Non-pigmented ciliary epithelial cell (primary cell): ENCODE measurements around the gene TARBP1.
A peak's percentile ranks its signal among the peaks of the same experiment; 100 is the strongest.
"Not testable (repeated sequence)": the region's sequence is repeated elsewhere in the genome, so short reads cannot be mapped to it uniquely, and the experiment has no call there.

Experiments used
- DNase-seq: peaks from one replicate; pipeline ENCODE4 v3.0.0-alpha.2; 2010; ENCODE audit warnings: low read depth

Gene TARBP1

GRCh38 chr1:234434706-234435105 lies 44.3 kb downstream of the TARBP1 start:
- no peak for DNase-seq

GRCh38 chr1:234433563-234434285 lies 45.3 kb downstream of the TARBP1 start:
- peak; percentile 46 for DNase-seq

DNA sequence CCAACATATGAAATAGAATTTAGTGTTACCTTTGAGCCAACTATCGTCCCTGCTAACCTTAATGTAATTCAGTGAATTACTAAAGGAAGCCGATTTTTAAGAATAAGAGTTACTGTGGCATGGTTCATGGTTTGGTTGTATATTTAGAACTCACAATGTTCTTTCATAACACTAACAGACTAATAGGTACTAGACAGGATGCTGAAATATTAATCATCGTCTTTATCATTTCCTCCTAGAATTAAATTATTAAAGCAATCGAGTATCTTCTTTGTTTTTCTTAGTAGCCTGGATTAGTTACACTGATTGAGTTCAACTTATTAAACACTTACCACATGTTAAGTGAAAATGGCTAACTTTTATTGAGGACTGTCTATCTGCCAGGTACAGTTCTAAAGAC lies 47.7 kb downstream of the TARBP1 start:
- DNase-seq, result no peak

DNA sequence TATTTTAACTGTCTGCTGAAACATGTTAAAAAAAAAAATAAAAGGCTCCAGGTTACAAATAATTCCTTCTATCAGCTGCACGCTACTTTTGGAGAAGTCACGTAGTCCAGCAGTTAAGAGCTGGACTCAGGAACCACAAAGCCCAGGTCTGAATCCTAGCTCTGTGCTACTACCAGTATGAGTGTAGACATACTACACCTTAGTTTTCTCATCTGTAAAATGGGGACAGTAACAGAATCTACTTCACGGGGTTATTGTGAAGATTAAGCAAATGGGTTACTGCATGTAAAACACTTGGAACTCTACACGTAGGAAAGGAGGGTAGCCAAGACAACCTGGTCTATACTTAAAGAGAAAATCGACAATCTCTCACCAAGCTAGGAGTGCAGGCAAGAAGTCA lies 48.3 kb downstream of the TARBP1 start:
- DNase-seq, result no peak

GRCh38 chr1:234429434-234429806 lies 49.6 kb downstream of the TARBP1 start:
- DNase-seq, result no peak

DNA sequence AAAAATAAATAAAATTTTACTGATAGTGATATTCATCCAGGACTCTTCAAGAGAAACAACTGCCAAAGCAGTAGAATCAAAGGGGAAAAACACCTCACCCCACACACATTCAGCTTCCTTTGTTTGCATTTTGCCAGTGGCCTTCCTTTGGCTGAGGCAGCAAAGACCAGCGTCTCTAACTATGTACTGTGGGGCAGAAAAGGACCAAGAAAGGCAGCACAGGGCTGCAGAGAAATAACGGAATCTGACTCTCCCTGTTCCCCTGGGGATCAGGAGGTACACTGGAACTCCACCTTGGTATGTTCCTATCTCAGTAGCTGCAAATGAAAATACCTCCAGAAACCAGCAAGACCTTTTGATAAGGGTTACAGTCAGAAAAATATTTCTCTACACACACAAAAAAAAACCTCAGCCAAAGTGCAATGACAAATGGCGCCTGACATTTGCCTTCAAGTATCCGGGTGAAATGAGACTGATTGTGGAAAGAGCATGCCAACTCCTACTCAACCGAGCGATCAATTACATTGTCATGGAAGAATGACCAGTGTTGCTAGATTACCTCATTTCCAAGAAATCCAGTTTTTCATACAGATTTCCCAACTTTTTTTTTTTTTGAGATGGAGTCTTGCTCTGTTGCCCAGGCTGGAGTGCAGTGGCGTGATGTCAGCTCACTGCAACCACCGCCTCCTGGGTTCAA lies 50.9 kb downstream of the TARBP1 start:
- DNase-seq, result no peak

DNA sequence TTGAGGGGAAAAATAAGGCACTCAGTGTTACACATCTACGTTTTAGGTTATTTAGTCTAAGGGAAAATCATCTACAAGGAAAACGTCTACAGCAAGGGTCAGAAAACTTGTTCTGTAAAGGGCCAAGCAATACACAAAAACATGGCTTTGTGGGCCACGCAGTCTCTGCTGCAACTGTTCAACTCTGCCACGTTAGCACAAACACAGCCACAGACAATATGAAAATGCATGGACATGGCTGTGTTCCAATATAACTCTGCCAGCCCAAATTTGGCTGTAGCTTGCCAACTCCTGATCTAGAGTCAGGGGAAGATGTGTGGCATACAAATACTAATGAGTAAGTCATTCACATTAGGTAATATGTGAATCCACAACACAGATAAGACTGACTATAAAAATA lies 65.0 kb downstream of the TARBP1 start:
- no peak for DNase-seq

- no peak for DNase-seq
Measured at GRCh38 chr1:234413485-234413884, 65.5 kb downstream of the TARBP1 start.

GRCh38 chr1:234412830-234413229 lies 66.1 kb downstream of the TARBP1 start:
- no peak for DNase-seq

- DNase-seq, result peak; percentile 2
Measured at GRCh38 chr1:234409328-234409727, 69.7 kb downstream of the TARBP1 start.

DNA sequence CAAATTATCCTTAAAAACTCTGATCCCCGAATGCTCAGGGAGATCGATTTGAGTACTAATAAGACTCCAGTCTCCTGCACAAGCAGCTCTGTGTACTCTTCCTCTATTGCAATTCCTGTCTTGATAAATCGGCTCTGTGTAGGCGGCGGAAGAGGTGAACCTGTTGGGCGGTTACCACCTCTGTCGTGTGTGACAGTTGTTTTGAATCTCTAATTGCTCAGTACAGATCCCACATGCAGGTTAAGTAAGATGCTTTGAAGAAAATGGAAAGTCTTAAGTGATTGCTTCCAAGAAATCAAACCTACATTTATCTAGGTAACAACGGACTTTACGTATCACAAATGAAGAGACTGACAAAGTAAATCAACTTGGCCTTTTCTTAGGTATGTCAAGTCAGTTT lies 70.2 kb downstream of the TARBP1 start:
- DNase-seq, result no peak

- no peak for DNase-seq
Measured at GRCh38 chr1:234406871-234407270, 72.1 kb downstream of the TARBP1 start.

DNA sequence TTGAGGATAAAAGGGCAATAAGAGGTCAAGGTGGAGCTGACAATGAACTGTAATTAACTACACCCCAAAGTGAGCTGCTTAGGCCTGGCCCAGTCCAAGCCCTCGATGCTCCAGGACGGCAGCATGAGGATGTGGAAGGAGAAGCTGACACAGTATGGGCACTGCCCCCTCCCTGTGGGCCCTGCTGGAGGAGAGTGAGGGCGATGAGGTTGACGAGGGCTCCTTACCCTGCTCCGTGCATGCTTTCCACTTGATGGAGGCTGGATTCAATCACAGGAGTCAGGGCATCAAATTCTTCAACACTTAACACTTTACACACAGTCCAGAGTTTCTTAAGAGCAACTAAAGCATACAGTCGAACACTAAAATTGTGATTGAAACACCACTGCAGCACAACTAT lies 73.3 kb downstream of the TARBP1 start:
- no peak for DNase-seq

GRCh38 chr1:234402939-234403338 lies 76.0 kb downstream of the TARBP1 start:
- no peak for DNase-seq

GRCh38 chr1:234401658-234402057 lies 77.3 kb downstream of the TARBP1 start:
- no peak for DNase-seq

DNA sequence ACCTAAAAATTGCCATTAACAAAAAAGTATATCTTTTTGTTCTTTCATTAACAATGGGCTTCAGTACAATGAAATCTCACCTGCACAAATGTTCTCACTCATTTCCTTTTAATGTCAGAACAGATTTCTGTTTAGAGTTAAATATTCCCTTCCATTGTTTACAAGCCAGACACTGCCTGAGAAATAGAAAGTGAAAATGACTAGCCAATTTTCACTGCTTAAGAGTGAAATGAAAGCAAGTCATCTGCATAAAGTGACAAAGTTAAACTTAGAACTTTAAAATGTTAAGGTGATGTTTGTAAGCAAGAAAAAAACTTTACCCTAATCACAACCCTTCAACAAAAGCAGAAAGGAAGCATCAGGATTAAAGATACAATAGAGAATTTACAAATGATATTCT lies 78.2 kb downstream of the TARBP1 start:
- DNase-seq, result no peak

DNA sequence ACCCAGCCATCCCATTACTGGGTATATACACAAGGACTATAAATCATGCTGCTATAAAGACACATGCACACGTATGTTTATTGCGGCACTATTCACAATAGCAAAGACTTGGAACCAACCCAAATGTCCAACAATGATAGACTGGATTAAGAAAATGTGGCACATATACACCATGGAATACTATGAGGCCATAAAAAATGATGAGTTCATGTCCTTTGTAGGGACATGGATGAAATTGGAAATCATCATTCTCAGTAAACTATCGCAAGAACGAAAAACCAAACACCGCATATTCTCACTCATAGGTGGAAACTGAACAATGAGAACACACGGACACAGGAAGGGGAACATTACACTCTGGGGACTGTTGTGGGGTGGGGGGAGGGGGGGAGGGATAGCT lies 79.5 kb downstream of the TARBP1 start:
- DNase-seq, result not testable (repeated sequence)

DNA sequence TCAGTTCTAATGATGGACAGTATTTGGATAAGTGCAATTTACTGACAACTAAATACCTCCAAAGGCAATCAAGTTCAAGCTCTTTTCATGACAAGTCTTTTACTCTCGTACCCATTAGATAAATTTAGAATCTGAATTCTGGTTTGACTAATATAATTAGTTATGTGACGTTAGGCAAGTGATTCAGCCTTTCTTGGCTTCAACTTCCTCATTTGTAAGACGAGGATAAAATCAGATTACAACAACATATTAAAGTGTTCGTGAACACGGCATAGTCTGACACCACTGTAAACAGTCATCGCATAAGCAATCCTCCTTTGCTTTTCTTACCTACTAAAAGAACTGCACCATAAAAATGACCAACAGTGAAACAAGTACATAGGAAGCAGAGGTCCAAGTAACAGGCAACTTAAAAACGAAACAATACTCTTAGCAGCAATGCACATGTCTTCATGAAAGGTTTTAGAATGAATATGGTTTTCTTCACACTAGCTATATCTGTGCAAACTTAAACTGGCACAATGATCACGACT lies 80.1 kb downstream of the TARBP1 start:
- peak; percentile 4 for DNase-seq

- no peak for DNase-seq
Measured at GRCh38 chr1:234397732-234398131, 81.2 kb downstream of the TARBP1 start.

- DNase-seq, result no peak
Measured at GRCh38 chr1:234396871-234397270, 82.1 kb downstream of the TARBP1 start.

DNA sequence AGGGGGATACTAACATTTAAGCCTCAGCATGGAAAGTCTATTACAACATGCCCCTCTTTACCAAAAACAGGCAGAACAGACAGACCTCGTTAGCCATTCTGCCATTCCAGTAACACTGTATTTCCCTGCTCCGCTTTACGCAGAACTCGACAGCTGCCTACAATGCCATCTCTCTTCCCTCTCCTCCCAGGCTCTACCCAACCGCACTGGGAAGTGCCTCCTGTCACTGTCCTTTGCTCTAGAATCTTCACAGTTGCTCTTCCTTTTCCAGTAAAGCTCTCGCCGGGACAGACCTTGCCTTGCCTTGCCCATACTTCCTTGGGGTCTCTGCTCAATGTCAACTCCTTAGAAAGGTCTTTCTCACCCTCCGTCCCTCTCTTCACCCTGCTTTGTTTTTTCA lies 82.9 kb downstream of the TARBP1 start:
- no peak for DNase-seq

DNA sequence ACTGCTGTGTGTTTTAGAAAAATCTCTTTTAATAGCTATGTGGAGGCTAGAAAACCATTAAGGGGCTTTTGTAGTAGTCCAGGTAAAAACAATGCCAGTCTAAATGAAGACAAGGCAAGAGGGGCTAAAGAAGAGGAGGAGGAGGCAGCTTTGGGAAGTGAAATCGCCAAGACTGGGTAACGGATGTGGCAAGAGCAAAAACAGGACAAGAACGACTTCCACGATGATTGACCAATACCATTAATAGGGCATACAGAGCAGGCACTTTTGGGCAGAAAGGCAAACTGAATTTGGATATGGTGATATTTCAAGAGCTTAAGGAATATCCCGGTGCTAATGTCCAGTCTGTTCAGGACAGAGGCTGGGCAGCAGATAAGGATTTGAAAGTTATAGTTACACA lies 83.7 kb downstream of the TARBP1 start:
- DNase-seq, result no peak

DNA sequence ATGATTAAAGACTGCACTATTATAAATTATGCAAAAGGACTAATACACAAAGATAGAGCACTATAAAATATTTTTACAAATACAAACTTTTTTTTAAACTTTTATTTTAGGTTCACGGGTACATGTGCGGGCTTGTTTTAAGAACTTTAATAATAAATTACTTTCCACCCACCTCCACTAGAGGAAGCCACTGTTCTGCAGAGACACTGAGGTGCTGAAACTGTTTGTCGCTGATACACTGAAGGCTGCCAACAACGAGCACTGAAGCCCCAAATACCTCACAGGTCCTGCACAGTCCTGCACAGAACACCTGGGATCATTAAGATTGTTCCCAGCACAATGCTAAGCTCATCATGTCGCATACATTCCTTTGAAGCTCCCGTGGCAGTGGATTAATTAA lies 85.8 kb downstream of the TARBP1 start:
- no peak for DNase-seq

- DNase-seq, result no peak
Measured at GRCh38 chr1:234388094-234388493, 90.9 kb downstream of the TARBP1 start.
